GM21515 (cell line): ENCODE data around the gene CNOT6.
"Not testable (repeated sequence)": the region's sequence is repeated elsewhere in the genome, so short reads cannot be mapped to it uniquely, and the experiment has no call there.

ENCODE experiments used
- ATAC-seq: cut with Tn5 transposase; IDR thresholded peaks from one replicate; pipeline ENCODE4 v1.9.1; 2021; ENCODE audit not compliant: unreplicated experiment

The CNOT6 gene

GRCh38 chr5:180515974-180516373, 21.8 kb downstream of the CNOT6 start:
- not testable (repeated sequence) for ATAC-seq

GRCh38 chr5:180516440-180516839, 22.3 kb downstream of the CNOT6 start:
- no peak for ATAC-seq

GRCh38 chr5:180519098-180519497, 24.9 kb downstream of the CNOT6 start:
- ATAC-seq, result no peak

DNA sequence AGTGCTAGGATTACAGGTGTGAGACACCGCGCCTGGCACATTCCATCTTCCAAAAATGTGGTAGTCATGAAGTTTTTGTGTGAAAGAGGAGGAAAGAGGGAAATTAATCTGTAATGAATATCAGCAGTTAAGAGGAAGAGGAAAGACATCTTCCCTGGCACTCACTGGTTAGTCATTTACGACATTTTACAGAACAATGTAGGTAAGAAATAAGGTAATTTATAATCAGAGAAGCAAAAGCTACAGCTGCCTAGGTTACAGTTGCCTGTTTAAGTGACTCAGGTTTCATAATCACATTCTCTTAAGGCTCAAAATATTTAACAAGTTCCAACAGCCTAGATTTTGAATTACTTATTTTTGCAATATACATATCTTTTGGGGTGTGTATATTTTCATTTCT, 26.9 kb downstream of the CNOT6 start:
- ATAC-seq, result no peak

GRCh38 chr5:180521591-180521990, 27.4 kb downstream of the CNOT6 start:
- no peak for ATAC-seq

DNA sequence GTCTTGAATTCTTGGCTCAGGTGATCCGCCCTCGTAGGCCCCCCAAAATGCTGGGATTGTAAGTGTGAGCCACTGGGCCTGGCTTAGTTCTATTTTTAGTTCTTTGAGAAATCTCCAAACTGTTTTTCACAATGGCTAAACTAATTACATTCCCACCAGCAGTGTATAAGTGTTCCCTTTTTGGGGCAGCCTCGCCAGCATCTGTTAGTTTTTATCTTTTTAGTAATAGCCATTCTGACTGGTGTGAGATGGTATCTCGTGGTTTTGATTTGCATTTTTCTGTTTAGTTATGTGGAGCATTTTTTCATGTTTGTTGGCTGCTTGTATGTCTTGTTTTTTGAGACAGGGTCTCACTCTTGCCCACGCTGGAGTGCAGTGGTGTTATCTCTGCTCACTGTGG, 28.2 kb downstream of the CNOT6 start:
- no peak for ATAC-seq

DNA sequence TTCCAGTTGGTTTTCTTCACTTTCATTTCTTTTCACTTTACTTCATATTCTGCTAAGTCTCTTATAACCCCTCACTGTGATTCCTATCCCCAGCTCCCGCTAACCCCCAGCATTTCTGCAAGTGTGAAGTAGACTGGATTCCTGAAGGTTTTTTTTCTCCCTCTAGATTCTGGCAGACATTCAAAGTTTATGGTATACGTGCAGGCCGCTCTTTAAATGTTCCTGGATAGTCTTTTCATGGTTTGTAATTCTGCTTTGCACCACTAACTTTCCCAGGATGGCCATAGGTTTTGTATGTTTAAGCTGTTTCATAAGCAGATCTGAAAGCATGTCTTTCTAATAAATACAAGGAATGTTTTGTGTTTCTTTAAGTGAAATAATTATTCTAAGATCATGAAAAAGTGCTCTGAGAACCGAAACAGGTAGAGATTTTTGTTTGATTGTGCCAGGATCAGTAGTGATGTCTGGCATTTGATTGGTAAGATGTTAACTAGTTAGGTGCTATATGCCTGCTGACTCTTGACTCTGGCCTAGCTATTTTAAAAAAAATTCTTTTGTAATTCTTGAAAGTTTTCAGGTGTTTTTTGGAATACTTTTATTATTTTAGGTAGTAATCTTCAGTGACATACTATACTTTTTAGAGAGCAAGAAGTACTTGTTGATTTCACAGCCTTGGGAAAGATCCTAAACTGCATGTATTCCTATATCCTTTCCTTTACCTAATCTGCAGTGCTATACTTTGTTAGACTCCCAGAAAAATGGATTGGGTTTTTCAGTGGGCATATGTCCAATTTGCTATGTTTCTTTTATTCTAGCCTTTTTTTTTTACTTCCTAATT, 29.7 kb downstream of the CNOT6 start:
- ATAC-seq, result no peak

DNA sequence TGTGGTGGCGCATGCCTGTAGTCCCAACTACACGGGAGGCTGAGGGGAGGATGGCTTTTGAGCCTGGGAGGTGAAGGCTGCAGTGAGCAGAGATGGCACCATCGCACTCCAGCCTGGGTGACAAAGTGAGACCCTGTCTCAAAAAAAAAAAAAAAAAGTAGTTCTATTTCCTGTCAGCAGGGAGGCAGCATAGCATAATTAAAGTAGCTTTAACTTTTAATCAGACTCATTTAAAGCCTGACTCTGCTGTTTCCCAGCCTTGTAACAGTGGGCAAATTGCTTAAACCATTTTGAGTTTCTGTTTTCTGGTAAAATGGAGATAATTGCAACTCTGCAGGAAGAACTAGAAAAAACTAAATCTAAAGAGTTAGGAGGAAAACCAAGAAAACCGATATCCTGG, 31.2 kb downstream of the CNOT6 start:
- no peak for ATAC-seq

GRCh38 chr5:180526269-180526668, 32.1 kb downstream of the CNOT6 start:
- no peak for ATAC-seq

GRCh38 chr5:180527659-180528058, 33.5 kb downstream of the CNOT6 start:
- ATAC-seq, result no peak

- not testable (repeated sequence) for ATAC-seq
These were observed 36.9 kb downstream of the CNOT6 start for GRCh38 chr5:180531036-180531585.

DNA sequence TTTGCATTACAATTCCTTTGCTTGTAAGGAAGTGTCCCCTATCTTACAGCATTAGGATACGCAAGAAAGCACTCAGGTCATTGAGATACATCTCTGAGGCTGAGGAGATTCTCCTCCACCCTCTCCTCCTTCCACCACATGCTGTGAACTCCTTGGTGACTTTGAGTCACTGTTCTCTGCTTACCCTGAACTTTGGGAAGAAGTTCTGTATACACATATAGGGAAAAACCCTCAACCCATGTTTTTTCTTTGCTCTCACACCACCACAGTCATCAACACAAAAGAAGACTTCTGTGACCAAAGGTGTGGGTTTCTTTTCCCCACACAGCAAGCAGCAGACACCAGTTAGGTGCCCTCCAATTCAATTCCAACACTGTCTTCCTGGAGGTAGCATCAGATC, 38.1 kb downstream of the CNOT6 start:
- no peak for ATAC-seq

DNA sequence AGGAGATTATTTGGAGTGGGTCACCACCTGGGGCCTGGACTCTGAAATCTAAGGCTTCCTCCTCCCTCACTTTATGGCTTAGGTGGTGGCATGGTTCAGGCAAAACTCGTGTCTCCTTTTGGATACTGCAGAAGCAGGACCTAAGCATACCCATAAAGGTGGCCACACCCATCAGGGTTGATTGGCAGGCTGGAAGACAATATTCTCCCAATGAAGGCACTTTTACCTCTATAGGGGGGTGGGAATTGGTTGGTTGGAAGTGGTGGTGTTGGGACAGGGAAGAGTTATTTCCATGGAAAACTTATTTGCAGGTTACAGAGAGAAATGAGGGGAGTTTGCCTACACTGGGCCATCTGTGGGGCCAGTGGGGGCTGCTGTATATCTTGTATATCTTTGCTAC, 39.7 kb downstream of the CNOT6 start:
- ATAC-seq, result no peak

GRCh38 chr5:180535573-180535972, 41.4 kb downstream of the CNOT6 start:
- no peak for ATAC-seq

DNA sequence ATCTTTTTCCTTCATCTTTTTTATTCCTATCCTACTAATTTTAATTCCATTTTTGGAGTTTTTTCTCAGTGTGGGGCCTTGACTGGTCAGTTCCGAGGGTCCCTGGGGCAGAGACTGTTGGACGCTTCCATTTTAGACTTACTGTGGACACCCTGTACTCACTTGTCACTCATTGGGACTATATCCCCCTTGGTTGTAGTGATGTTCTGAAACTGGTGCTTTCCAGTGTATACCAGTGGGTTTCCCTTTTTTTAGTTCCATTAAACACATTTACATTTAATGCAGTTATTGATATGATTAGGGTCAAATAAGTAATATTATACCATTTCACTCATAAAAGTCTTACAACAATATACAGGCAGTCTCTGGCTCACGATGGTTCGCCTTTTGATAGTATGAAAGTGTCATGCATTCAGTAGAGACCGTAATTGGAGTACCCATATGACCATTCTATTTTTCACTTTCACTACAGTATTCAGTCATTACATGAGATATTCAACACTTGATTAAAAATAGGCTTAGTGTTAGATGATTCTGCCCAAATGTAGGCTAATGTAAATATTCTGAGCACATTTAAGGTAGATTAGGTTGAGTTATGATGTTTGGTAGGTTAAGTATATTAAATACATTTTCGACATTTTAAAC, 46.0 kb downstream of the CNOT6 start:
- ATAC-seq, result no peak

- ATAC-seq, result no peak
These were observed 47.5 kb downstream of the CNOT6 start for GRCh38 chr5:180541710-180542109.

DNA sequence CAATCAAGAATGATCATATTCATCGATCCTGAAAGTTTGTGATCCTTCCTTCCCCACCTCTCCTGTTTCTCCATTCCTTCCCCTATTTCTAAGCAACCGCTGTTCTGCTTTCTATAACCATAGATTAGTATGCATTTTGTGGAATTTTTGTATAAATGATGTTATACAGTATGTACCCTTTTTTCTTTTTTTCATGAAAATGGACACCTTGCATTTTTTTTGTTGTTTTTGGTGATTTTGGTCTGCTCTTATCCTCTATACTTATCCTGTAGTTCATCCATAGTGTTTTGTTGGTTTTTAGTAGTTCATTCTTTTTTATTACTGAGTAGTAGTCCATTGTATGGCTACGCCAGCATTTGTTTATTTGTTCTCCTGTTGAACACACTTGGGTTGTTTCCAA, 51.1 kb downstream of the CNOT6 start:
- ATAC-seq, result no peak

DNA sequence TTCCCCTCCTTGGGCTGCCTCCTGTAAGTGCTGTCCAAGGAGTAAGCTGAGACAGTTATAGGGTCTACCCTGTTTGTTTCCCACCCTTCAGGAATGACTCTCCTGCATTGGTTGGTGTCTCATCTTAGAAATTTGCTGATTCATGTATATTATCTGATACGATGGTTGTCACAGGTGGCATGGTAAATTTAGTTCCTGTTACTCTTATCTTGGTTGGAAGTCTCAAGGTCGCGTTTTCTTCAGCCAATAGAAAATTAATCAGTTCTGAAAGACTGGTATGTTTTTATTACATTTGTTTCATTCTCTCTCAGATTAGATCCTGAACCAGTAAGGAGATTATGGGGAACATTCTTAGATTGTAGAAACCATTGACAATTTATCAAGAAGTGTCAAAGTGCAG, 54.4 kb downstream of the CNOT6 start:
- ATAC-seq, result no peak

- ATAC-seq, result no peak
These were observed 59.4 kb downstream of the CNOT6 start for GRCh38 chr5:180553530-180553929.

DNA sequence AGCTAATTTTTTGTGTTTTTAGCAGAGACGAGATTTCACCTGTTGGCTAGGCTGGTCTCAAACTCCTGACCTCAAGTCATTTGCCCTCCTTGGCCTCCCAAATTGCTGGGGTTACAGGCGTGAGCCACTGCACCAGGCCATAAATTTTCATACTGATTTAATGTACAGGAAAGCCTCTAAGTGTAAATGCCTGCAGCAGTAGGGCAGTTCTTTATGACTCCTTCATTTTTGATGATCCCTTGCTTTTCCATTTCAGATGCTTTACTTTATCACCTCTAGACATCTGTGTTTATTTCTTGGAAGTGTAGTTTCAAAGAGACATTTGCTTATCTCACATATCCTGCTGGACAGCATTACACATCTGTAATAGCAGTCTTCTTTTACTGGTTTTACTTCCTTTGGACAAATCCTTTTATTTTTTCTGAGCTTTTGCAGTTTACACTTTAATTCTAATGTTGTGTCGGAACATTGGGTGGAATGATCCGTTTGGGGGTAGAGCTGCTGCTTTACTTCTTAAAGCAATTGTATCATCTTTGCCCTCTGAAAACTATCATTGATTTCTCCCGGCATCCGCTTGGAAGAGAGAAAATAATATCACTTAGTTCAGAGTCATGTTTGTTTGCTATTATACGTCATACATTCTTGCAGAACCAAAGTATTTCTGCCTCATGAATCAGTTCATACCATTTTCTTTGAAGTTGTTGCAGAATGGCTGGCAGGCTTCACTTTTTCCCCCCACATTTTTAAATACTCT, 61.2 kb downstream of the CNOT6 start:
- no peak for ATAC-seq

DNA sequence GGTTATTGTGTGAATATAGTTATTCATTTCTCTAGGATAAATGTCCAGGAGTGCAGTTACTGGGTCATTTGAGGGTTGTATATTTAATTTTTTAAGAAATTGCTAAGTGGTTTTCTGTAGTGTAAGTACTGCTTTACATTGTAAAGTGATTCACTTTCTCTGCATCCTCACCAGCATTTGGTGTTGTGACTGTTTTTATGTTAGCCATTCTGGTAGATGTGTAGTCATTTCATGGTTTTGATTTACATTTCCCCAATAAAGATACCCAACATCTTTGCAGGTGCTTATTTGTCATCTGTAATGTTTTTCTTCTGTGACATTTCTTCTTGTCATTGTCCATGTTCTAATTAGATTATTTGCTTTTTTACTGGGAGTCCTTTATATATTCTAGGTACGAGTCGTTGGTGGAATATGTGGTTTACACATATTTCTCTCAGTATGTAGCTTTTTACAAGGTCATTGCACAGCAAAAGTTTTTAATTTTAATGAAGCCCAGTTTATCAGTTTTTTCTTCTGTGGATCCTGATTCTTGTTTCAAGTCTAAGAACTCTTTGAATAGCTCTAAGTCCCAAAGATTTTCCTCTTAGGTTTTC, 63.1 kb downstream of the CNOT6 start:
- no peak for ATAC-seq
